GM18951 (cell line): Measurements from ENCODE around the gene LDLRAD4.

Experiments used
- POLR2A ChIP-seq: IDR thresholded peaks from 4 replicates; pipeline ENCODE4 v1.6.1; 2011; ENCODE audit warnings: mild to moderate bottlenecking; ENCODE audit not compliant: insufficient read length, insufficient read depth; ENCODE audit errors: extremely low read depth
- in situ Hi-C: fragments of 300-500 bp; cut with MboI; formaldehyde crosslinking; loops from one replicate; pipeline ENCODE4 v1.12.0; 2022; ENCODE audit warnings: low sequenced_read_pairs, mixed read lengths, inconsistent platforms; ENCODE audit not compliant: unreplicated experiment

LDLRAD4 gene

DNA sequence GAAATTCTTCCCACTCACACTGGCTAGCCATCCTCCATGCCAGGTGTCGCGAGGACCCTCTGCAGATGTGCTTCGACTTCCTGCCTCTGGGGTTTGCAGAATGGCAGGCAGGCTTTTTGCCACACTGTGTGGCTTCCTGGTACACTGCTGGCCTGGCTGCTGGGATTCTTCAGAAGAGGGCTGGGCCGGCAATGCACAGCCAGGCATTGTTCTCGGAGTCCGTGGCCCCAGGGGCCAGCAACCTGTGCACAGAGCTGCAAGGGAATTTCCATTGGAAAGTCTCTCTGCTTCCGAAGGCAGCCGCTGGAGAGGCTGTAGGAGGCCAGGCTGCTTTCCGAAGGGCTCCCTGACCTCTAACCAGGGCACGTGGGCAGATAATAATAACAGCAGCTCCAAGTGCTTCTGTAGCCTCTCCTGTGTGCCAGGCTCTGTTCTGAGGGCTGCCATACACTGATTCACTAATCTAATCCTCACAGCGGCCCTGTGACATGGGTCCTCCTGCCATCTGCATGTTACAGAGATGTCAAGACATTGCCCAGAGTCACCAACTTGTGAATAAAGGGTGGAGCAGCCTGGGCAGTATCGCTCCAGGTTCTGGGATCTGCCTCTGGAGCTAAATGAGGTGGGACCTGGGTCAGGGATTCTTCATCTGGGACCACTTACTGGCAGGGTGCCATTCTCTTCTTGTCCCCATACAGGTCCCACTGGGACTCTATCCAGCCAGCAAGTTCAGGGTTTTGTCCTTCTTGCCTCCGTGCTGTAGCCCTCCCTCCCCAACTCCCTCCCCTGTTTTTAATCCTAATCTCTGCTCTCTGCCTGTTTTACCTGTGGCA, 5.0 kb downstream of the LDLRAD4 start:
- in situ Hi-C loops: no loop called here
- no peak for TF ChIP-seq POLR2A

DNA sequence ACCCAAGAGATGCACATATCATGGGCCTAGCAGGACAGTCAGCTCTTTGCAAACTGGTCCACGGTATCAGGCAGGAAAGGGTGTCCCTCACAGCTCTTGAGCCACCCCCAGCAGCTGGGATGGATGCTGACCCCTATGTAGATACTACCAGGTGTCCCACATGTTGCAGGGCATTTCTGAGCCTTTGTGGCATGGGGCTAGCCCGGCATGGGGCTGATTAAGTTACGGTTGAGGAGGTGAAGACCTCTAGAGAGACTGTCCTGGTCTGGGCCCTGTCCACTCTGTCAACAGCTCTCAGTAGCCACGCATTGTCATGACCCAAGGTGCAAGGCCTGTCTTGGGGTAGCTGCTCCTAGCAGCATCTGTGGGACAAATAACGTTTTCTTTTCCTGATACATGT, 6.7 kb downstream of the LDLRAD4 start:
- in situ Hi-C loops: no loop called here
- TF ChIP-seq POLR2A: no peak

DNA sequence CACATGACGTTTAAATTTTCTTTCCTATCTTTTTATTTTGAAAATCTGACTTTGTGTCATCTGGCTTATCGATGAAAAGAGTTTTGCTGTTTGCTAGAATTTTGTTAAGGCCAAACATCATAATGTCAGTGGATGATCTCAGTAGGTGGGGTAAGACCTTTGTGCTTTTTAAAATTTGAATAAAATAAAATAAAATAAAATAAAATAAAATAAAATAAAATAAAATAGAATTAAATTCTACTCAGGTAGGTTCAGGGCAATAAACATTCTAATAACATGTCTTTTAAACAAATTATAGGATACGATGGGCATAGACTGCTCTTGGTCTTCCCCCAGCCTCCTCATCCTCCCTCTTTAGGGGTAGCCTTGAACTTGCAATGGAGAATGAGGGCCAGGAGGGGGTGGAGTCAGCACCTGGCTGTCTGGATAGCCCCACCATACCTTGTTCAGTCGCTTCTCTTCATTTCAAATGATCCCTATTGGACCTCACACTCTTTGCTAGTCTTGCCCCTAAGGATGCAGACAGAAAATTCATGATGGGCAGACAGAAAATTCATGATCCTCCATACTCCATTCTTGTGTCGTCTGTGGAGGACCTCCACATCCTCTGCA, 8.1 kb downstream of the LDLRAD4 start:
- in situ Hi-C loops: no loop called here
- no peak for TF ChIP-seq POLR2A

DNA sequence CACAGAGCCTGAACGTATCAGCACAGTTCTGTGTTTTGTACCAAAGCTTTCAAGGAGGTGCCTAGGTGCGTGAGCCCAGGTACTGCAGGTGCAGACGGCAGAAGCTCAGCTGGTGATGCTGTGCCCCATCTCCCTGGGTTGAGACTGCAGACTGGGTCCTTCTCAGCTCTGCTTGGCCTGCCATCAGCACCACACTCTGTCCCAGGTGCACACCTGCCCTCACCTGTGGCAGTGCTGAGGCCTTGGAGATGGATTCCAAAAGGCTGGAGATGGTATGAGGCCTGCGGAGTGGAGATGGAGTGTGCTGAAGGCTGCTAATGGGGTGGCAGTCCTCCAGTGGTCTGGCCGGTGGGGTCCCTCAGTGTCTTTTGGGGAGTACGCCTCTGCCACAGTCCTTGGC, 9.3 kb downstream of the LDLRAD4 start:
- no peak for TF ChIP-seq POLR2A
- in situ Hi-C loops: no loop called here

DNA sequence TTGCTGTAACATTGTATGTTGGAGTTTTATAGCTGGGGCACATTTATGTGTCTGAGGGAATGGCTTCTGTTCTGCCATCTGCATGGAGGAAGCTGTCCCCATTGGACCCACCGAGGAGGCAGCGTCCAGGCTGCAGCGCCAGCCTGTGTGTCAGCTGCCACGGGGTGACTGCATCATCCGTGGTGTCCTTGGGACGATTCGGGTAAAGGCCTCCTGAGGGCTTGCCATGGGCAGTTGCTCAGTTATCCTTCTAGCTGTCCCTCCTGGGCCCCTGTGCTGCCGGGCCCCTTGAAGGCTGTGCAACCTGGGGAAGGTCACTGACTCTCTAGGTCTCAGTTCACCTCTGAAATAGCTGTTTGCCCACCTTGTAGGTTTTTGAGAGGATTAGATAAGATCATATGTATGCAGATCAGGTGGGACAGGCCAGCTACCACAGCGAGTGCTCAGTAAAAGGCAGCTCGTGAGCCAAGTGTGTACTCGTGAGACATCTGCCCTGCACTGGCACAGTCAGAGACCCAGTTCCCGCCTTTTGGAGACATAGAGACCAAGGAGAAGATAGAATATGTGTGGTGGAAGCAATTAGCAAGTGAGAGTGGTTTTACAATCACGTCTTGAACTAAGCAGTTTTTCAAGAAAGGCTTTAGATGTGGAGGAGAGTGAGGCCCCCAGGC, 10.6 kb downstream of the LDLRAD4 start:
- no peak for TF ChIP-seq POLR2A
- in situ Hi-C loops: no loop called here

DNA sequence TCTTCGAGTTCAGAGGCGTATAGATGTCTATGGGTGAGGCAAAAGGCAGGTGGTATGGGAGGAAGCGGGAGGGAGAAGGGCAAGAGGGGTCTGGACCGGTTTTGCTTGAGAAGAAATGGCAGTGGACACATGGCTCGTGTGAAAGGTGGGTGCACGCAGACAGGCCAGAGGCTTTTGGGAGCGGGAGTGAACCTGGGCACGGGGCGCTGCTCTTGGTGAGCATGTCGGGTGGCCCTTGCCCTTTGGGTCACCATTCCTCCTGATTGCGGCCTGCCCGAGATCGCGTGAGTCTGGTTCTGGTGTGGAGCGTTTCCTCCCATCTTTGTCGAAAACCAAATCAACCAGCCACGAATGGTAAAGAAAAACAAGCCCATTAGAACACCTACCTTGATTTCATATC, 12.6 kb downstream of the LDLRAD4 start:
- no peak for TF ChIP-seq POLR2A

DNA sequence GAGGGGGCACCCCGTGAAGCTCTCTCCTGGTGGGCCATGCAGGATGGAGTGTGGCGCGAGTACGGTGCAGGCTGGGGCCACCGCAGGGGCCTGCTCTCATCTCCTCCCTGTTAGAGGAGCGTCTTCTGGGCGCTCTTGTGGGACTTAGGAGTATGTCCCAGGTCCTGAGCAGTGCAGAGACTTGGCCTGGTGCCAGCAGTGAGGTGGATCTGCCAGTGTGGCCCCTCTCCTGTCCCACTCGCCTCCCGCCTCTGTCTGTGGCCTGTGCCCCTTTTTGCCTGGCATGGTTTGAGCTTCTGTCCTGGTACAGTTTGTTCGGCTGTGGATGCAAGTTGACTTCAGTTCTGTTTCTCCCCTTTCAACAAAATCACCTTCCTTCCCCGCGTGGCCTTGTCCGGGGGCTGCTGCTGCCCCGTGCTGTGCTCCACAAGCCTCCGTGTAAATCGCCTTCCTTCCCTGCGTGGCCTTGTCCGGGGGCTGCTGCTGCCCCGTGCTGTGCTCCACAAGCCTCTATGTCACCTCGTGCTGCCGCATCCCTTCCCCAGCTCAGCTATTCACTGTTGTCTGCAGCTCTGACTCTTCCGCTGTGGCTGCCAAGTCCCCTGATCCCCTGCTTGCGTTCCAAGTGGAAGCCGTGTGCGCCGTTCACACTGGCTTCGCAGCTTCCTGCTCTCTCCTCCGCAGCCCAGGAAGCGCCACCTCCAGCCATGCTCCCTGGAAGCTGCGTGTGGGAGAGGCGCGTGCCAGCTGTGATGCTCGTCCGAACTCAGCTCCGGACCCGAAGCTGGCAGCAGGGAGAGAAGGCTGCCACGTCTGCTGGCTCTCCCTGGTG, 13.7 kb downstream of the LDLRAD4 start:
- no peak for TF ChIP-seq POLR2A
- in situ Hi-C loops: no loop called here

More for the DNA sequence above, 12.6 kb downstream of the LDLRAD4 start:
- in situ Hi-C loops: no loop called here

DNA sequence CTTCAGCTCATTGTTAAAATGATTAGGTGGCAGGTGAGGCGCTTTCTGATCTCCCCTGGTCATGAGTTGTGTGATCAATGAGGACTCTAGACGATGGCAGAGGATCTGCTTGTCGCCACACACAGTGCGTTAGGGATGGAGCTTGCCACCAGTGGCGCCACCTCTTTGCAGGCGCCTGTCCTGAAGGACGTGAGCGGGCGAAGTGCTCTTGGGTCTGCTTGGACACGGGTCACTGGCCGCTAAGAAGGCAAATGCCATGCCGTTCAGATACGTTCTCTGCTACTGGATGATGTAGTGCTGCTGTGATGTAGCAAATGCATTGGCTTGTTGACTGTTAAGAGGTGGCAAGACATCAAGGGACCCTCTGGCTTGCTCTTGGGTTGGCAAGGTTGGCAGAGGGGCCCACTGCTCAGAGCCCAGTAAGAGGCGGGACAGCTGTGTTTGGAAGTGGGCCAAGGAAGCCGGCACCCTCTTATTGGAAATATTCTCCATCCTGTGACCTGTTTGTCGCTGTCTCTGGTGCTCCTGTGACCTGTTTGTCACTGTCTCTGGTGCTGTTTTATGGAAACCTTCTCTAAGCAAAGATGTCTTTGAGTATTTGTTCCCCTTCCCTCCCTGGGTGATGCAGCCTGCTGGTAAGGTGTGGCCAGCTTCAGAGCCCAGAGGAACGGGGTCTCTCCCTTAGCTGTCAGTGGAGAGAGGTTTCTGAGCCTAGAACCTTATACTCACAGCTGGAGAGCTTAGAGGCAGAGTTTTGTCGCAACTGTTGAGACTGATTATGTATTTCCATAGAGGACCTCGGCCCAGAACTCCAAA, 14.6 kb downstream of the LDLRAD4 start:
- in situ Hi-C loops: no loop called here
- no peak for TF ChIP-seq POLR2A

DNA sequence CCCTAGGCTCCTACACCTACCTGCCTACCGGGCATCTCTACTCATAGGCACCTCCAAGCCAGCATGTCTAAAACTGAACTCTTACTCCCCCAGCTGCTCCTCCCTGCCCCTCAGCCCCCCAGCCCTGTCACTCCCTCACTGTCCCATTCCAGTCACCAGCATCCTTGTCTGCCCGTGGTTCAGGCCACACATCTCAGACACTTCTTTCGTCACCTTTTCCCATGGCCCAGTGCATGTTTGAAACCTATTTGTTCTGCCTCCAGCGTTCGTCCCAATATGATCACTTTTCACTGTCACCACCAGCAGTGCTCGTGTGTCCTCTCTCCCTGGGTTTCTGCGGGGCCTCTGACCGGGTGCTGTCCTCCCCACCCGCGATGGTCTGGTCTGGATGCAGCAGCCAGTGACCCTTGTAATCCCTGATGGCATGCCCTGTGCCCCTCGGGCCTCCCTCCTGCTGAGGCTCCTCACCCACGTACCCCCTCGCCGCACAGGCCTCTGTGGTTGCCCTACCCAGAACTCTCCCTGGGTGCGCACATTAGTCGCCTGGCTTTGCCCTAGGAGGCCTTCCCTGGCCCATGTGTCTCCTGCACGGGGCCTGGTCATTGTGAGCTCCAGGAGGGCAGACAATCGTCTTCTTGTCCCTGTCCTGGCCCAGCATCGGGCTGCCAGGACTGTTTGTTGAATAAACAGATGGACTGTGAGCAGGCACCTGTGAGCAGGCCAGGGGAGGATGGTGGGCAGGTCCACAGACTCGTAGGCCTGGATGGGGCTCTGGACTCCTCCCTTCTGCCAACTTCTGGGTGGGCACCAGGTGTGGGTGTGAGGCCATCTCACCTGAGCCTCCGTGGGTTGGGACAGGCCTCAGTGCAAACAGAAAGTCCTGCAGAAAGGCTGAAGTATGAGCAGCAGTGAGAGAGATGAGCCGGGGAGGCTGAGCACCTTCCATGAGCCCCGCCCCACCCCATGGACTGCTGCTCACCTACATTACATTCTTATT, 15.5 kb downstream of the LDLRAD4 start:
- no peak for TF ChIP-seq POLR2A
- in situ Hi-C loops: no loop called here

DNA sequence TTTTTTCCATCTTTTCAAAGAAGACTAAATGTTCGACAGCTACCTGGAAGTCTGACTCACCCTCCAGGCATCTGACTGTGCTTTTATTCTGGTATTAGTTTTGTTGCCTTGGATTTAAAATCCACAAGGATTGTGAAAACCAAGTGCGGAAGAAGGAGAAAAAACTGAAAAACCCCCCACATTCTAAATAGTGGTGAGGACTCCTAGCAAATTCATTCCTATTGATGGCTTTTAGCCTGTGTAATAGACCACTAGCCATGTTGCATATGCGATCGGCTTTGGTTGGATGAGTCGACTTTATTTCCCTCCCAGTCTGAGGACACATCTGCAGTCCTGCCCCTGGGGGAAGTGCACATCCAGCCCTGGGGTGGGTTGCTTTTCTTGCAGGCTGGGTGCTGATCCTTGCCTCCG, 16.9 kb downstream of the LDLRAD4 start:
- in situ Hi-C loops: no loop called here
- no peak for TF ChIP-seq POLR2A

DNA sequence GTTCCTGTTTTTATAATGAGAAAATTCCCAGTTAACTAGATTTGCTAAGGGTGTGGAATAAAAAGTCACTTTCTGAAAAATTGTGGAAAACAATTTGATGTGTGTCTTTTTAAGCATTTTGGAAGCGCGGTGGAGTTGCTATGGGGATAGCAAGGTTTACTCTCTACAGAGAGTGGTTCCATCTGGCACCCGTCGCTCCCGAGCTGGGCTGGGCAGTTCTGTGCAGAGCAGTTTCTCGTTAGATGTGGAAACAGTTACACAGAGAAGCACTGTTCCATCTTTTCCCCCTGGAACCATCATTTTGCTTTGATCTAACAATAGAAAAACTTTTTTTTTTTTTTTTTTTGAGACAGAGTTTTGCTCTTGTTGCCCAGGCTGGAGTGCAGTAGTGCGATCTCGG, 17.4 kb downstream of the LDLRAD4 start:
- no peak for TF ChIP-seq POLR2A
- in situ Hi-C loops: no loop called here
